Upper lobe of left lung (tissue), 6 donors: Measurements from ENCODE around the gene SLC25A13. TPM values are rescaled to one million over a fixed set of nuclear protein-coding genes. Genes with fewer than 3 reads are reported as not detected.
A peak's percentile ranks its signal among the peaks of the same experiment; 100 is the strongest.
"Not testable (repeated sequence)": the region's sequence is repeated elsewhere in the genome, so short reads cannot be mapped to it uniquely, and the experiment has no call there.

Experiments used
- ATAC-seq, 2 donors: fragments of 200-7000 bp; cut with Tn5 transposase; one replicate each; pipeline ENCODE4 v1.9.1; 2022; ENCODE audit warnings: mild to moderate bottlenecking in 2 of 2, moderate library complexity in 2 of 2; ENCODE audit not compliant: low FRiP score in 2 of 2
- DNase-seq, 2 donors: peaks; one replicate each; pipeline ENCODE4 v3.0.0-alpha.2; 2019 to 2020
- H3K27ac ChIP-seq, 4 donors: fragments of 200-600 bp; sonication (generic); one replicate each; pipeline ENCODE4 v1.5.1; 2016 to 2019
- H3K27me3 ChIP-seq, 4 donors: fragments of 200-600 bp; sonication (generic); one replicate each; pipeline ENCODE4 v1.5.1; 2017 to 2019
- H3K36me3 ChIP-seq, 4 donors: fragments of 200-600 bp; sonication (generic); one replicate each; pipeline ENCODE4 v1.5.1; 2016 to 2019
- H3K4me1 ChIP-seq, 4 donors: fragments of 200-600 bp; sonication (generic); one replicate each; pipeline ENCODE4 v1.5.1; 2018 to 2019
- H3K4me3 ChIP-seq, 4 donors: fragments of 200-600 bp; sonication (generic); one replicate each; pipeline ENCODE4 v1.5.1; 2017 to 2019; ENCODE audit warnings: mild to moderate bottlenecking in 2 of 4, moderate library complexity in 1 of 4
- H3K9me3 ChIP-seq, 4 donors: fragments of 200-600 bp; sonication (generic); one replicate each; pipeline ENCODE4 v1.5.1; 2018 to 2019
- CTCF ChIP-seq, 6 experiments: fragments of 450-650 bp in 4 of 6; fragments of 200-600 bp in 2 of 6; sonication (generic) in 2 of 6; IDR thresholded peaks; one replicate each; pipeline ENCODE4 v1.5.1; 2016 to 2019; ENCODE audit warnings: antibody characterized with exemption in 6 of 6
- EP300 ChIP-seq, 4 donors: sonication (generic); formaldehyde crosslinking; IDR thresholded peaks; one replicate each; pipeline ENCODE4 v1.5.1; 2017; ENCODE audit warnings: antibody characterized with exemption in 4 of 4, control low read depth in 2 of 4
- POLR2A ChIP-seq, 4 donors: fragments of 450-650 bp; IDR thresholded peaks; one replicate each; pipeline ENCODE4 v1.5.1; 2016 to 2017; ENCODE audit warnings: antibody characterized with exemption in 4 of 4, mild to moderate bottlenecking in 2 of 4
- POLR2AphosphoS5 ChIP-seq, 2 donors: sonication (generic); formaldehyde crosslinking; IDR thresholded peaks; one replicate each; pipeline ENCODE4 v1.5.1; 2017; ENCODE audit warnings: antibody characterized with exemption in 2 of 2
- WGBS, 2 donors: methylation state at CpG; one replicate each; pipeline ENCODE4 v1.1.5; 2017 to 2018; 5-methylcytosine and 5-hydroxymethylcytosine counted together
- total RNA-seq, 6 donors: library from RNA; depleted of rRNA in 4 of 6; stranded (reverse); fragments of >200 nt in 4 of 6; gene quantifications; one replicate each; pipeline versions ENCODE4 v1.1.0 to v1.2.1, GENCODE V29; 2016 to 2021
- donor health status: DM: no; HTN: no; CAD: no; lungs with moderate emphysema.
- donor health status: DM: no; HTN: yes; CAD: no; lungs with severe emphysema.

SLC25A13 gene
- total RNA-seq, 6 donors from 2014 or later = 21.4 to 39.7 (median 30.8) TPM

- H3K9me3 ChIP-seq, H3K4me3 ChIP-seq, H3K4me1 ChIP-seq, H3K27me3 ChIP-seq, ATAC-seq, H3K27ac ChIP-seq, H3K36me3 ChIP-seq: not testable (repeated sequence)
- DNase-seq = peak in 1 of 2 donors; percentile 31
- TF ChIP-seq EP300 (IDR thresholded peaks at IDR 0.05) = peak in 1 of 4 donors; percentile 60
- 47 to 51% methylated on average over 2 of the region's 2 CpGs for WGBS, 2 donors
Measured at GRCh38 chr7:96326752-96327151, 4.9 kb upstream of the SLC25A13 start.

GRCh38 chr7:96322847-96323461 lies 1.1 kb upstream of the SLC25A13 start:
- no peak for ATAC-seq
- no peak for DNase-seq
- H3K36me3 ChIP-seq = no peaks in the 10 kb centered on the region
- H3K4me1 ChIP-seq = peaks cover 16 to 35% (median 18%) of the 10 kb centered on the region in 4 donors
- no peak overlapping the region for H3K27ac ChIP-seq
- no peaks in the 10 kb centered on the region for H3K27me3 ChIP-seq
- no peaks in the 10 kb centered on the region for H3K9me3 ChIP-seq
- WGBS, 2 donors = 90 to 93% methylated on average over 7 of the region's 7 CpGs
- TF ChIP-seq EP300 (IDR thresholded peaks at IDR 0.05) = no peak
- TF ChIP-seq CTCF (IDR thresholded peaks at IDR 0.05) = no peak
- TF ChIP-seq POLR2AphosphoS5 (IDR thresholded peaks at IDR 0.05) = no peak
- TF ChIP-seq POLR2A (IDR thresholded peaks at IDR 0.05) = no peak
- H3K4me3 ChIP-seq = no peak overlapping the region

- ATAC-seq = no peak
- peak overlapping the region in 3 of 4 donors; percentile 62 to 95 (median 81) for H3K4me3 ChIP-seq
- peak overlapping the region; percentile 95 to 99 (median 98) for H3K27ac ChIP-seq
- no peaks in the 10 kb centered on the region for H3K36me3 ChIP-seq
- no peak for TF ChIP-seq POLR2AphosphoS5 (IDR thresholded peaks at IDR 0.05)
- no peak for TF ChIP-seq POLR2A (IDR thresholded peaks at IDR 0.05)
- no peak for TF ChIP-seq EP300 (IDR thresholded peaks at IDR 0.05)
- TF ChIP-seq CTCF (IDR thresholded peaks at IDR 0.05) = no peak
- DNase-seq = no peak
- peaks cover 16 to 35% (median 18%) of the 10 kb centered on the region in 4 donors for H3K4me1 ChIP-seq
- no peaks in the 10 kb centered on the region for H3K27me3 ChIP-seq
- WGBS, 2 donors = 34 to 57% methylated on average over 5 to 9 of the region's 9 CpGs
- H3K9me3 ChIP-seq = no peaks in the 10 kb centered on the region
Measured at GRCh38 chr7:96322373-96322695, 436 bp upstream of the SLC25A13 start.

GRCh38 chr7:96321031-96321657 lies 754 bp downstream of the SLC25A13 start:
- Histone ChIP-seq H3K27ac (peak overlapping the region; percentile 95 to 99 (median 98)), H3K27me3 (no peaks in the 10 kb centered on the region), H3K9me3 (no peaks in the 10 kb centered on the region), H3K4me1 (peaks cover 16 to 35% (median 18%) of the 10 kb centered on the region in 4 donors), H3K36me3 (no peaks in the 10 kb centered on the region), H3K4me3 (peak overlapping the region; percentile 62 to 95 (median 84))
- DNase-seq (peak in 1 of 2 donors; percentile 91), ATAC-seq (peak; percentile 82 to 91)
- peak in 1 of 2 donors; percentile 73 for TF ChIP-seq POLR2AphosphoS5 (IDR thresholded peaks at IDR 0.05)
- TF ChIP-seq POLR2A (IDR thresholded peaks at IDR 0.05) = no peak
- WGBS, 2 donors = 0% methylated on average over 6 to 22 of the region's 22 CpGs

GRCh38 chr7:96320442-96320841 lies 1.5 kb downstream of the SLC25A13 start:
- no peaks in the 10 kb centered on the region for H3K36me3 ChIP-seq
- 28% methylated on average over 2 of the region's 2 CpGs for WGBS, 2 donors
- peak overlapping the region in 1 of 4 donors; percentile 62 for H3K4me3 ChIP-seq
- H3K27ac ChIP-seq = peak overlapping the region; percentile 95 to 99 (median 98)
- no peaks in the 10 kb centered on the region for H3K9me3 ChIP-seq
- TF ChIP-seq POLR2AphosphoS5 (IDR thresholded peaks at IDR 0.05) = no peak
- no peak for TF ChIP-seq POLR2A (IDR thresholded peaks at IDR 0.05)
- no peak for TF ChIP-seq CTCF (IDR thresholded peaks at IDR 0.05)
- TF ChIP-seq EP300 (IDR thresholded peaks at IDR 0.05) = no peak
- no peak for ATAC-seq
- H3K4me1 ChIP-seq = peaks cover 16 to 36% (median 18%) of the 10 kb centered on the region in 4 donors
- no peak for DNase-seq
- H3K27me3 ChIP-seq = no peaks in the 10 kb centered on the region
